ENCODE data around the gene RIN1. TPM values are rescaled to one million over a fixed set of nuclear protein-coding genes. Genes with fewer than 3 reads are reported as not detected.
A peak's percentile ranks its signal among the peaks of the same experiment; 100 is the strongest.

Gene RIN1
- total and polyA plus RNA-seq, 2 of the 13 experiments (the other 11 are each of a cell fraction or from before 2014, with no cell fraction given): 2.4 to 4.1 TPM

DNA sequence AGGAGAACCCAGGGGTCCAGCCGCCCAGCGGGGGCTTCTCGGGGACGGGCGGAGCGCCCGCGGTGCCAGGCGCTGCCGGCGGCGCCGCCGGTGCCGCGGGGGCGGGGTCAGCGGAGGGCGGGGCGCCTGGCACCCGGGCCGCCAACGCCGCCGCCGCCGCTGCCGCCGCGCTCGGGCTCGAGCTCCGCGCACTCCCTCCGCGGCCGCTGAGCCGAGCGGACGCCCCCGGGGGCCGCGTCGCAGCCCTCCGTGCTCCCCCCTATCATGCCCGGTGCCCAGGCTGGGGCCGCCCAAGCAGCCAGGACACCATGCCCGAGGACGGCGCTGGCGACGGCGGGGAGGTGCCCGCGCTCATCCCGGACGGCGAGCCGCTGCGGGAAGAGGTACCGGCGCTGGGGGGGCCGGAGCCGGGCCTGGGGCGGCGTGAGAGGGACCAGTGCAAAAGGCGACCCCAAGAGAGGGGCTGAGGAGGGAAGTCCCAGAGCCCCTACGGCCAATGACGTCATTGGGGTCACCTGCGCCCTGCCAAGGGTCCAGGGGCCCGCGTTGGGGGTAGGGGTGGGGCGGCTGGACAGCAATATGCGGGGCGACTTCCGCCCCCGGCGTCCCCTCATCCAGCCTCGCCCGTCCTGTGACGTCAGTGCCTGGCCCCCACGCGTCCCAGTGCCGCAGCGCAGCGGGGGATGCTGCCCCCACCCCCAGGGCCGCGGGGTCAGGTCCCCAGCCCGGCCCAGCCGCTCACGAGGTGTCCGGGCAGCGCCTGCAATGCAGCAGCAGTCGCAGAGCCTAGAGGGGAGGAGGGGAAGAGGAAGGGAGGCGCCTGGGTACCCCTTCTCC is 44.3 kb downstream of the RIN1 start, which contains the start of gene TMEM151A:
TSS of gene TMEM151A (plus strand) at position 189 of the 837 bp plus-strand sequence. CDS start at position 309, 120 bp downstream.
- H3K9ac ChIP-seq (ENCODE audit: insufficient read depth, low read depth, low read length): no peak within 1 kb of the TSS
- in situ Hi-C loops (cut with HindIII; ENCODE audit: extremely low pct_ligation_motif_present, low pct_unique_long_range_greater_than_20kb) (loop anchor here (5.0 kb wide), 1 partner anchor 35 kb away; no protein-coding TSS in a partner anchor), intact Hi-C loops (cut with micrococcal nuclease; ENCODE audit: unreplicated experiment) (no loop called here)
- no TSS peak for BruUV-seq (replicated peaks)
- H4K20me1 ChIP-seq (ENCODE audit: insufficient read depth, low read length): no peaks in the 10 kb centered on the region
- peaks cover 48% of the 10 kb centered on the region for H3K4me1 ChIP-seq (ENCODE audit: insufficient read depth, low read length)
- H2AFZ ChIP-seq (ENCODE audit: low read length): no peak within 1 kb of the TSS
- no peaks in the 10 kb centered on the region for H3K9me3 ChIP-seq (ENCODE audit: low read length)
- 0 out of 5 replicates have a peak, but pooled peaks cover 0 to 3% of the 10 kb centered on the region in 2 experiments for H3K36me3 ChIP-seq (replicated peaks in 1 of 2; ENCODE audit: control insufficient read depth in 1 of 2, insufficient read depth in 2 of 2, low read length in 2 of 2)
- 0% methylated on average over 4 of the region's 95 CpGs for WGBS (ENCODE audit: low lambda C conversion rate)
- POLR2A ChIA-PET: interaction anchor here (1.1 to 1.4 kb wide), 2 partner anchors 21 to 59 kb away, joined by 3 to 21 read pairs; no protein-coding TSS in a partner anchor
- H3K27ac ChIP-seq (ENCODE audit: extremely low read length, insufficient read depth, low read length): no peak within 1 kb of the TSS
- peaks cover 17% of the 10 kb centered on the region for H3K79me2 ChIP-seq (ENCODE audit: insufficient read depth, low read length)
- peak within 1 kb of the TSS; percentile 45 to 70 (median 56) for H3K4me3 ChIP-seq (replicated peaks in 1 of 3; ENCODE audit: insufficient read depth in 1 of 3, low read depth in 2 of 3, low read length in 3 of 3)
- FAIRE-seq: no peak
- DNase-seq (ENCODE audit: low spot score): no peak
- CTCF ChIA-PET (ENCODE audit: low intra/inter-chr PET ratio, low total read pairs): no interaction called here
- H3K4me2 ChIP-seq (ENCODE audit: low read depth, low read length): peak within 1 kb of the TSS; percentile 88
- H3K27me3 ChIP-seq (ENCODE audit: control insufficient read depth in 1 of 2, insufficient read depth in 2 of 2, low read length in 2 of 2): peaks cover 3 to 31% of the 10 kb centered on the region in 2 experiments; a peak in 4 of 5 replicates
- ATAC-seq: no peak
- TF ChIP-seq FOXK1 (CRISPR knock-in tag; IDR thresholded peaks at IDR 0.05; ENCODE audit: borderline replicate concordance, low read depth) (no peak), ATF7 (IDR thresholded peaks at IDR 0.05) (peak; percentile 96), ATF7 (CRISPR knock-in tag; IDR thresholded peaks at IDR 0.05) (no peak), HNRNPLL (IDR thresholded peaks at IDR 0.05; ENCODE audit: low read depth, low read length, poor library complexity, severe bottlenecking) (peak; percentile 13), ZNF777 (CRISPR knock-in tag; IDR thresholded peaks at IDR 0.05) (peak; percentile 78), GABPB1 (CRISPR knock-in tag; IDR thresholded peaks at IDR 0.05) (0 out of 2 replicates have a peak, but pooled peaks have one; percentile 41)
- TF ChIP-seq, protein P1, sequence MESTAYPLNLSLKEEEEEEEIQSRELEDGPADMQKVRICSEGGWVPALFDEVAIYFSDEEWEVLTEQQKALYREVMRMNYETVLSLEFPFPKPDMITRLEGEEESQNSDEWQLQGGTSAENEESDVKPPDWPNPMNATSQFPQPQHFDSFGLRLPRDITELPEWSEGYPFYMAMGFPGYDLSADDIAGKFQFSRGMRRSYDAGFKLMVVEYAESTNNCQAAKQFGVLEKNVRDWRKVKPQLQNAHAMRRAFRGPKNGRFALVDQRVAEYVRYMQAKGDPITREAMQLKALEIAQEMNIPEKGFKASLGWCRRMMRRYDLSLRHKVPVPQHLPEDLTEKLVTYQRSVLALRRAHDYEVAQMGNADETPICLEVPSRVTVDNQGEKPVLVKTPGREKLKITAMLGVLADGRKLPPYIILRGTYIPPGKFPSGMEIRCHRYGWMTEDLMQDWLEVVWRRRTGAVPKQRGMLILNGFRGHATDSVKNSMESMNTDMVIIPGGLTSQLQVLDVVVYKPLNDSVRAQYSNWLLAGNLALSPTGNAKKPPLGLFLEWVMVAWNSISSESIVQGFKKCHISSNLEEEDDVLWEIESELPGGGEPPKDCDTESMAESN (CRISPR knock-in tag; conservative IDR thresholded peaks at IDR 0.05): no peak
- TF ChIP-seq, protein P2, sequence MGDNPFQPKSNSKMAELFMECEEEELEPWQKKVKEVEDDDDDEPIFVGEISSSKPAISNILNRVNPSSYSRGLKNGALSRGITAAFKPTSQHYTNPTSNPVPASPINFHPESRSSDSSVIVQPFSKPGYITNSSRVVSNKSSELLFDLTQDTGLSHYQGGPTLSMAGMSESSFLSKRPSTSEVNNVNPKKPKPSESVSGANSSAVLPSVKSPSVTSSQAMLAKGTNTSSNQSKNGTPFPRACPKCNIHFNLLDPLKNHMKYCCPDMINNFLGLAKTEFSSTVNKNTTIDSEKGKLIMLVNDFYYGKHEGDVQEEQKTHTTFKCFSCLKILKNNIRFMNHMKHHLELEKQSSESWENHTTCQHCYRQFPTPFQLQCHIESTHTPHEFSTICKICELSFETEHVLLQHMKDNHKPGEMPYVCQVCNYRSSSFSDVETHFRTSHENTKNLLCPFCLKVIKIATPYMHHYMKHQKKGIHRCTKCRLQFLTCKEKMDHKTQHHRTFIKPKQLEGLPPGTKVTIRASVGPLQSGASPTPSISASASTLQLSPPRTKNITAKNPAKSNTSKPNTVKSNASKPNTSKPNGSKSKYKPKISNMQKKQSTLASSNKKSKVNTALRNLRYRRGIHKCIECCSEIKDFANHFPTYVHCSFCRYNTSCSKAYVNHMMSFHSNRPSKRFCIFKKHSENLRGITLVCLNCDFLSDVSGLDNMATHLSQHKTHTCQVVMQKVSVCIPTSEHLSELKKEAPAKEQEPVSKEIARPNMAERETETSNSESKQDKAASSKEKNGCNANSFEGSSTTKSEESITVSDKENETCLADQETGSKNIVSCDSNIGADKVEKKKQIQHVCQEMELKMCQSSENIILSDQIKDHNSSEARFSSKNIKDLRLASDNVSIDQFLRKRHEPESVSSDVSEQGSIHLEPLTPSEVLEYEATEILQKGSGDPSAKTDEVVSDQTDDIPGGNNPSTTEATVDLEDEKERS (CRISPR knock-in tag; IDR thresholded peaks at IDR 0.05): no peak
- TF ChIP-seq, protein P3, sequence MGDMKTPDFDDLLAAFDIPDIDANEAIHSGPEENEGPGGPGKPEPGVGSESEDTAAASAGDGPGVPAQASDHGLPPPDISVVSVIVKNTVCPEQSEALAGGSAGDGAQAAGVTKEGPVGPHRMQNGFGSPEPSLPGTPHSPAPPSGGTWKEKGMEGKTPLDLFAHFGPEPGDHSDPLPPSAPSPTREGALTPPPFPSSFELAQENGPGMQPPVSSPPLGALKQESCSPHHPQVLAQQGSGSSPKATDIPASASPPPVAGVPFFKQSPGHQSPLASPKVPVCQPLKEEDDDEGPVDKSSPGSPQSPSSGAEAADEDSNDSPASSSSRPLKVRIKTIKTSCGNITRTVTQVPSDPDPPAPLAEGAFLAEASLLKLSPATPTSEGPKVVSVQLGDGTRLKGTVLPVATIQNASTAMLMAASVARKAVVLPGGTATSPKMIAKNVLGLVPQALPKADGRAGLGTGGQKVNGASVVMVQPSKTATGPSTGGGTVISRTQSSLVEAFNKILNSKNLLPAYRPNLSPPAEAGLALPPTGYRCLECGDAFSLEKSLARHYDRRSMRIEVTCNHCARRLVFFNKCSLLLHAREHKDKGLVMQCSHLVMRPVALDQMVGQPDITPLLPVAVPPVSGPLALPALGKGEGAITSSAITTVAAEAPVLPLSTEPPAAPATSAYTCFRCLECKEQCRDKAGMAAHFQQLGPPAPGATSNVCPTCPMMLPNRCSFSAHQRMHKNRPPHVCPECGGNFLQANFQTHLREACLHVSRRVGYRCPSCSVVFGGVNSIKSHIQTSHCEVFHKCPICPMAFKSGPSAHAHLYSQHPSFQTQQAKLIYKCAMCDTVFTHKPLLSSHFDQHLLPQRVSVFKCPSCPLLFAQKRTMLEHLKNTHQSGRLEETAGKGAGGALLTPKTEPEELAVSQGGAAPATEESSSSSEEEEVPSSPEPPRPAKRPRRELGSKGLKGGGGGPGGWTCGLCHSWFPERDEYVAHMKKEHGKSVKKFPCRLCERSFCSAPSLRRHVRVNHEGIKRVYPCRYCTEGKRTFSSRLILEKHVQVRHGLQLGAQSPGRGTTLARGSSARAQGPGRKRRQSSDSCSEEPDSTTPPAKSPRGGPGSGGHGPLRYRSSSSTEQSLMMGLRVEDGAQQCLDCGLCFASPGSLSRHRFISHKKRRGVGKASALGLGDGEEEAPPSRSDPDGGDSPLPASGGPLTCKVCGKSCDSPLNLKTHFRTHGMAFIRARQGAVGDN (CRISPR knock-in tag; IDR thresholded peaks at IDR 0.05): 0 out of 2 replicates have a peak, but pooled peaks have one; percentile 28
- TF ChIP-seq, protein P4, sequence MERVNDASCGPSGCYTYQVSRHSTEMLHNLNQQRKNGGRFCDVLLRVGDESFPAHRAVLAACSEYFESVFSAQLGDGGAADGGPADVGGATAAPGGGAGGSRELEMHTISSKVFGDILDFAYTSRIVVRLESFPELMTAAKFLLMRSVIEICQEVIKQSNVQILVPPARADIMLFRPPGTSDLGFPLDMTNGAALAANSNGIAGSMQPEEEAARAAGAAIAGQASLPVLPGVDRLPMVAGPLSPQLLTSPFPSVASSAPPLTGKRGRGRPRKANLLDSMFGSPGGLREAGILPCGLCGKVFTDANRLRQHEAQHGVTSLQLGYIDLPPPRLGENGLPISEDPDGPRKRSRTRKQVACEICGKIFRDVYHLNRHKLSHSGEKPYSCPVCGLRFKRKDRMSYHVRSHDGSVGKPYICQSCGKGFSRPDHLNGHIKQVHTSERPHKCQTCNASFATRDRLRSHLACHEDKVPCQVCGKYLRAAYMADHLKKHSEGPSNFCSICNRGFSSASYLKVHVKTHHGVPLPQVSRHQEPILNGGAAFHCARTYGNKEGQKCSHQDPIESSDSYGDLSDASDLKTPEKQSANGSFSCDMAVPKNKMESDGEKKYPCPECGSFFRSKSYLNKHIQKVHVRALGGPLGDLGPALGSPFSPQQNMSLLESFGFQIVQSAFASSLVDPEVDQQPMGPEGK (CRISPR knock-in tag; IDR thresholded peaks at IDR 0.05): peak; percentile 36; the same call in 1 of the 2 replicates

Data from HepG2 (cell line).